Sigmoid colon (tissue), 4 donors: ENCODE results near the gene ATP2B2.

Source experiments
- CTCF ChIP-seq, 4 experiments: fragments of 450-650 bp in 3 of 4; fragments of 200-600 bp in 1 of 4; IDR thresholded peaks; one replicate each; pipeline ENCODE4 v1.5.1; 2016 to 2019; ENCODE audit warnings: antibody characterized with exemption in 4 of 4, mild to moderate bottlenecking in 3 of 4, moderate library complexity in 2 of 4
- EP300 ChIP-seq, 4 donors: sonication (generic); formaldehyde crosslinking; IDR thresholded peaks; one replicate each; pipeline ENCODE4 v1.6.1; 2017; ENCODE audit warnings: antibody characterized with exemption in 4 of 4

GRCh38 chr3:10546820-10547263, 41.5 kb upstream of the ATP2B2 start:
- no peak for TF ChIP-seq EP300 (IDR thresholded peaks at IDR 0.05)
- TF ChIP-seq CTCF (IDR thresholded peaks at IDR 0.05): no peak
